MM.1S (cell line): ENCODE data around the gene EIF3F.

Experiments
- DNase-seq: peaks from one replicate; pipeline ENCODE4 v3.0.0-alpha.2; 2015
- H2AFZ ChIP-seq: fragments of 300-600 bp; sonication (generic); 2 replicates; pipeline ENCODE4 v1.6.0; 2016; ENCODE audit warnings: antibody characterized with exemption, low read length
- H3F3A ChIP-seq: fragments of 300-600 bp; sonication (generic); 2 replicates; pipeline ENCODE4 v1.6.1; 2016; ENCODE audit warnings: mild to moderate bottlenecking, antibody characterized with exemption, low read length, moderate library complexity, mixed read lengths; ENCODE audit not compliant: insufficient read depth
- H3K27ac ChIP-seq: fragments of 300-600 bp; sonication (generic); 2 replicates; pipeline ENCODE4 v1.5.1; 2016; ENCODE audit warnings: mild to moderate bottlenecking, low read length
- H3K27me3 ChIP-seq: fragments of 300-600 bp; sonication (generic); replicated peaks from 2 replicates; pipeline ENCODE4 v1.6.0; 2016; ENCODE audit warnings: low read length; ENCODE audit not compliant: insufficient read depth
- H3K36me3 ChIP-seq: fragments of 300-600 bp; sonication (generic); replicated peaks from 2 replicates; pipeline ENCODE4 v1.6.1; 2016; ENCODE audit warnings: mild to moderate bottlenecking, low read length, mixed read lengths; ENCODE audit not compliant: insufficient read depth
- H3K4me1 ChIP-seq: fragments of 300-600 bp; sonication (generic); 2 replicates; pipeline ENCODE4 v1.6.1; 2016; ENCODE audit warnings: low read length, mixed read lengths
- H3K4me2 ChIP-seq: fragments of 300-600 bp; sonication (generic); 2 replicates; pipeline ENCODE4 v1.6.0; 2016; ENCODE audit warnings: low read depth, low read length
- H3K4me3 ChIP-seq: fragments of 300-600 bp; sonication (generic); 2 replicates; pipeline ENCODE4 v1.5.1; 2016; ENCODE audit warnings: low read length, mixed read lengths
- H3K79me2 ChIP-seq: fragments of 300-600 bp; sonication (generic); 2 replicates; pipeline ENCODE4 v1.6.1; 2016; ENCODE audit warnings: mixed run types, low read length, mixed read lengths
- H3K9ac ChIP-seq: fragments of 300-600 bp; sonication (generic); 2 replicates; pipeline ENCODE4 v1.6.1; 2016; ENCODE audit warnings: low read length, mixed read lengths
- H3K9me2 ChIP-seq: fragments of 300-600 bp; sonication (generic); replicated peaks from 2 replicates; pipeline ENCODE4 v1.6.1; 2016; ENCODE audit warnings: mild to moderate bottlenecking, low read length, mixed read lengths; ENCODE audit not compliant: insufficient read depth
- H3K9me3 ChIP-seq: fragments of 300-600 bp; sonication (generic); replicated peaks from 2 replicates; pipeline ENCODE4 v1.6.1; 2016; ENCODE audit warnings: mild to moderate bottlenecking, low read length, mixed read lengths; ENCODE audit not compliant: insufficient read depth
- H4K20me1 ChIP-seq: fragments of 300-600 bp; sonication (generic); 2 replicates; pipeline ENCODE4 v1.6.1; 2016; ENCODE audit warnings: mild to moderate bottlenecking, low read length, moderate library complexity, mixed read lengths; ENCODE audit not compliant: insufficient read depth
- CTCF ChIP-seq: fragments of 300-600 bp; sonication (generic); IDR thresholded peaks from 2 replicates; pipeline ENCODE4 v1.5.1; 2016; ENCODE audit warnings: antibody characterized with exemption, low read length, mixed read lengths
- EZH2 ChIP-seq: fragments of 300-600 bp; sonication (generic); optimal IDR thresholded peaks from 2 replicates; pipeline ENCODE3; 2017; ENCODE audit warnings: low read depth, mild to moderate bottlenecking, antibody characterized with exemption, low read length, mixed read lengths
- EZH2phosphoT487 ChIP-seq: fragments of 300-600 bp; sonication (generic); IDR thresholded peaks from 2 replicates; pipeline ENCODE4 v1.6.1; 2018; ENCODE audit warnings: antibody characterized with exemption, low read length

Gene EIF3F

GRCh38 chr11:7974668-7975067 is 12.5 kb upstream of the EIF3F start:
- H4K20me1 ChIP-seq, result no peaks in the 10 kb centered on the region
- H3K9ac ChIP-seq, result no peak overlapping the region
- no peak overlapping the region for H3K4me3 ChIP-seq
- no peaks in the 10 kb centered on the region for H3K79me2 ChIP-seq
- H3K9me2 ChIP-seq, result no peaks in the 10 kb centered on the region
- no peak overlapping the region for H3K27ac ChIP-seq
- H3K36me3 ChIP-seq, result no peaks in the 10 kb centered on the region
- no peaks in the 10 kb centered on the region for H3F3A ChIP-seq
- H3K27me3 ChIP-seq, result no peaks in the 10 kb centered on the region
- H3K4me1 ChIP-seq, result no peaks in the 10 kb centered on the region
- DNase-seq, result no peak
- TF ChIP-seq EZH2phosphoT487 (no peak), CTCF (no peak), EZH2 (no peak)
- H2AFZ ChIP-seq, result no peak overlapping the region
- H3K9me3 ChIP-seq, result no peaks in the 10 kb centered on the region
- no peak overlapping the region for H3K4me2 ChIP-seq

GRCh38 chr11:7977232-7977917 is 9.8 kb upstream of the EIF3F start:
- H3K79me2 ChIP-seq, result no peaks in the 10 kb centered on the region
- no peak for DNase-seq
- peak overlapping the region; percentile 25; the same call in 1 of the 2 replicates for H2AFZ ChIP-seq
- H3K27ac ChIP-seq, result no peak overlapping the region
- H4K20me1 ChIP-seq, result no peaks in the 10 kb centered on the region
- H3K4me3 ChIP-seq, result no peak overlapping the region
- no peaks in the 10 kb centered on the region for H3K9me2 ChIP-seq
- H3K9ac ChIP-seq, result no peak overlapping the region
- H3K36me3 ChIP-seq, result no peaks in the 10 kb centered on the region
- no peaks in the 10 kb centered on the region for H3K9me3 ChIP-seq
- H3F3A ChIP-seq, result no peaks in the 10 kb centered on the region
- no peak overlapping the region for H3K4me2 ChIP-seq
- no peak for TF ChIP-seq CTCF
- TF ChIP-seq EZH2, result no peak
- TF ChIP-seq EZH2phosphoT487, result no peak
- no peaks in the 10 kb centered on the region for H3K4me1 ChIP-seq
- no peaks in the 10 kb centered on the region for H3K27me3 ChIP-seq

GRCh38 chr11:7981619-7982157 is 5.4 kb upstream of the EIF3F start:
- DNase-seq, result no peak
- no peak overlapping the region for H3K4me2 ChIP-seq
- H3K4me1 ChIP-seq, result no peaks in the 10 kb centered on the region
- H3K9me3 ChIP-seq, result no peaks in the 10 kb centered on the region
- H3K27me3 ChIP-seq, result no peaks in the 10 kb centered on the region
- H3K27ac ChIP-seq, result no peak overlapping the region
- TF ChIP-seq EZH2 (no peak), CTCF (no peak), EZH2phosphoT487 (no peak)
- no peaks in the 10 kb centered on the region for H3F3A ChIP-seq
- no peaks in the 10 kb centered on the region for H3K36me3 ChIP-seq
- H3K9me2 ChIP-seq, result no peaks in the 10 kb centered on the region
- H2AFZ ChIP-seq, result no peak overlapping the region
- no peak overlapping the region for H3K9ac ChIP-seq
- no peaks in the 10 kb centered on the region for H3K79me2 ChIP-seq
- no peak overlapping the region for H3K4me3 ChIP-seq
- H4K20me1 ChIP-seq, result no peaks in the 10 kb centered on the region
